ENCODE data around the gene HP. TPM values are rescaled to one million over a fixed set of nuclear protein-coding genes. Genes with fewer than 3 reads are reported as not detected.

The HP gene
- total RNA-seq, 2 donors from 2014 or later, result 3.6 to 15.5 TPM

DNA sequence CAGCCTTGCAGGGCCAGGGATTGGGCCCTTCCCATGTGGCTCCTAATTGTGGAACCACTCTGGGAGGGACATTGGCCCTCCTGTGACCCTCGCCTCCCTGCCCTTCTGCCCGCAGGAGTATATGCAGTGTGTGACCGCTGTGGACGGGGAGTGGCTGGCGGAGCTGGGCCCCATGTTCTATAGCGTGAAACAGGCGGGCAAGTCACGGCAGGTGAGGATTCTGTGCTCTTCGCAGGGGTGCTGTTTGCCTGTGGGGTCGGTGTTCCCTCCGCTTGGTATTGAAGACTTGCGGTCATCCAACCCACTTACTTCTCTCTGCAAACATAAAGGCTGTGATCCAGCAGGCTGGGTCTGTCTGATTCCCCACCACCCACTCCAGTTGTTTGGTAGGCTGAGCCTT lies 55.0 kb downstream of the HP start:
- no peak for DNase-seq
- Histone ChIP-seq H3K4me3 (no peak overlapping the region), H3K9me3 (no peaks in the 10 kb centered on the region)

DNA sequence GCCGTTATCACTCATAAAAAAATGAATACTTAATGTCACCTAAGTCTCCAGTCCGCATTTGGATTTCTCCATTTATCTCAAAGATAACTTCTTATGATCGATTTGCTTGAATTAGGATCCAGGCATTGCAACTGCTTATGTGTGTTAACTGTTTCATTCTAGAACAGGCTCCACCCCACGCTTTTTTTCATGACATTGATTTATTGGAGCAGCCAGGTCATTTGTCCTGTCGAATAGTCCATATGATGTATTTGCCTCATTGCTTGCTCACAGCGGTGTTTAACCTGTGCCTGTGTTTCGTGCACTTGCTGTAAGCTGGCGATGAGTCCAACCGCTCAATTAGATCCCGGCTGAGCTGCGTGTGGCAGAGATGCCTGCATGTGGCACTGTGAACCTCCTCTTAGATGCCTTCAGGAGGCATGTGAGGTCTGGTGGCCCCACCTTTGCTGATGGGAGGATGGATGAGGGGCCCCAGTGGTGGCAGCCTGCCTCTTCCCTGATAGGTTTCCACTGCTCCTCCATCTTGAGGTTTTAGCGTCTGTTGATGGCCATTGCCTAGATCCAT lies 55.7 kb downstream of the HP start:
- Histone ChIP-seq H3K27me3 (no peaks in the 10 kb centered on the region), H3K9me3 (no peaks in the 10 kb centered on the region), H3K4me1 (no peaks in the 10 kb centered on the region), H3K4me3 (no peak overlapping the region), H3K36me3 (replicated peaks in 1 of 2; ENCODE audit: insufficient read depth in 1 of 2, low read depth in 2 of 2) (peaks cover 13 to 59% of the 10 kb centered on the region in 2 donors), H3K27ac (no peak overlapping the region)
- no peak for DNase-seq
- no peak for ATAC-seq
- intact Hi-C loops (cut with DNase I), result no loop called here
- 88 to 89% methylated on average over 12 of the region's 12 CpGs for WGBS, 2 donors
- TF ChIP-seq, protein P1, sequence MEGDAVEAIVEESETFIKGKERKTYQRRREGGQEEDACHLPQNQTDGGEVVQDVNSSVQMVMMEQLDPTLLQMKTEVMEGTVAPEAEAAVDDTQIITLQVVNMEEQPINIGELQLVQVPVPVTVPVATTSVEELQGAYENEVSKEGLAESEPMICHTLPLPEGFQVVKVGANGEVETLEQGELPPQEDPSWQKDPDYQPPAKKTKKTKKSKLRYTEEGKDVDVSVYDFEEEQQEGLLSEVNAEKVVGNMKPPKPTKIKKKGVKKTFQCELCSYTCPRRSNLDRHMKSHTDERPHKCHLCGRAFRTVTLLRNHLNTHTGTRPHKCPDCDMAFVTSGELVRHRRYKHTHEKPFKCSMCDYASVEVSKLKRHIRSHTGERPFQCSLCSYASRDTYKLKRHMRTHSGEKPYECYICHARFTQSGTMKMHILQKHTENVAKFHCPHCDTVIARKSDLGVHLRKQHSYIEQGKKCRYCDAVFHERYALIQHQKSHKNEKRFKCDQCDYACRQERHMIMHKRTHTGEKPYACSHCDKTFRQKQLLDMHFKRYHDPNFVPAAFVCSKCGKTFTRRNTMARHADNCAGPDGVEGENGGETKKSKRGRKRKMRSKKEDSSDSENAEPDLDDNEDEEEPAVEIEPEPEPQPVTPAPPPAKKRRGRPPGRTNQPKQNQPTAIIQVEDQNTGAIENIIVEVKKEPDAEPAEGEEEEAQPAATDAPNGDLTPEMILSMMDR (IDR thresholded peaks at IDR 0.05), result no peak
- TF ChIP-seq POLR2A (IDR thresholded peaks at IDR 0.05), result no peak

More for the DNA sequence above, 55.0 kb downstream of the HP start:
- no peak for TF ChIP-seq POLR2A (IDR thresholded peaks at IDR 0.05)
- TF ChIP-seq, protein P1 (IDR thresholded peaks at IDR 0.05), result no peak
- Histone ChIP-seq H3K27me3 (no peaks in the 10 kb centered on the region), H3K36me3 (replicated peaks in 1 of 2; ENCODE audit: insufficient read depth in 1 of 2, low read depth in 2 of 2) (peaks cover 20 to 65% of the 10 kb centered on the region in 2 donors), H3K4me1 (no peaks in the 10 kb centered on the region), H3K27ac (no peak overlapping the region)
- WGBS, 2 donors, result 93 to 95% methylated on average over 10 to 12 of the region's 12 CpGs
- ATAC-seq, result no peak
- intact Hi-C loops (cut with DNase I), result no loop called here

Other genes starting within 250 kb of the HP start
- gene AP1G1, start 245.7 kb upstream of the HP start, total RNA-seq, result 10 to 100 TPM; 58.1 to 84.7 TPM
- gene ATXN1L, start 208.5 kb upstream of the HP start, total RNA-seq, result 10 to 100 TPM; 14.5 to 16.2 TPM
- gene ZNF821, start 170.3 kb upstream of the HP start, total RNA-seq, result 1 to 10 TPM; 8.6 to 8.9 TPM
- gene IST1, start 159.0 kb upstream of the HP start, total RNA-seq, result 10 to 100 TPM; 60.3 to 82.8 TPM
- gene PKD1L3, start 54.1 kb upstream of the HP start, total RNA-seq, result not detected
- 1 to 10 TPM; 4.4 to 5.3 TPM for gene DHODH, start 45.8 kb upstream of the HP start, total RNA-seq
- not detected for gene HPR, start 8.7 kb downstream of the HP start, total RNA-seq
- 1 to 10 TPM; 5.4 to 7.3 TPM for gene TXNL4B, start 39.1 kb downstream of the HP start, total RNA-seq
- 10 to 100 TPM; 28.3 to 40.5 TPM for gene DHX38, start 39.3 kb downstream of the HP start, total RNA-seq
- gene PMFBP1, start 117.7 kb downstream of the HP start, total RNA-seq, result 1 to 10 TPM; 2.0 to 4.4 TPM

Data from body of pancreas (tissue), 4 donors.